Chondrocyte (in vitro differentiated cells): ENCODE measurements around the gene ZNF599. TPM values are rescaled to one million over a fixed set of nuclear protein-coding genes. Genes with fewer than 3 reads are reported as not detected.

Experiments used
- DNase-seq: peaks from one replicate; pipeline ENCODE4 v3.0.0; 2021; ENCODE audit warnings: mixed read lengths, low spot score
- H3K27ac Mint-ChIP-seq: one replicate; pipeline ENCODE4 v1.8.0; 2021; ENCODE audit warnings: mild to moderate bottlenecking, moderate library complexity, mixed read lengths; ENCODE audit not compliant: unreplicated experiment
- H3K27me3 Mint-ChIP-seq: 2 replicates; pipeline ENCODE4 v1.8.0; 2021; ENCODE audit warnings: low read depth, mixed read lengths
- H3K36me3 Mint-ChIP-seq: 2 replicates; pipeline ENCODE4 v1.8.0; 2021; ENCODE audit warnings: low read depth, mixed read lengths
- H3K4me1 Mint-ChIP-seq: 2 replicates; pipeline ENCODE4 v1.8.0; 2021; ENCODE audit warnings: low read depth, mild to moderate bottlenecking, mixed read lengths
- H3K4me3 Mint-ChIP-seq: one replicate; pipeline ENCODE4 v1.8.0; 2021; ENCODE audit warnings: mild to moderate bottlenecking, moderate library complexity, mixed read lengths; ENCODE audit not compliant: unreplicated experiment
- H3K9me3 Mint-ChIP-seq: 2 replicates; pipeline ENCODE4 v1.8.0; 2021; ENCODE audit warnings: low read depth, mixed read lengths
- CTCF ChIP-seq: fragments of 200-600 bp; sonication (generic); IDR thresholded peaks from 2 replicates; pipeline ENCODE4 v1.5.0; 2021; ENCODE audit warnings: antibody characterized with exemption, mild to moderate bottlenecking, moderate library complexity
- long read RNA-seq: library from polyadenylated mRNA; stranded (forward); transcript quantifications from one replicate; pipeline ENCODE4 v2.0.0, GENCODE V29; 2021
- total RNA-seq: library from RNA; stranded (reverse); gene quantifications from 3 replicates; pipeline ENCODE4 v1.2.1, GENCODE V29; 2021

ZNF599 gene
- 3.9 to 8.8 TPM (median 4.8 TPM) in 3 replicates for total RNA-seq
- long read RNA-seq, partial matches to known transcripts, result 0 of 5 reads
- long read RNA-seq, other reads (novel, unspliced or antisense), result 1 of 5 reads

- H3K27ac Mint-ChIP-seq, result peak within 1 kb of the TSS; percentile 88
- H3K36me3 Mint-ChIP-seq, result peaks cover 36% of the 10 kb centered on the region
Observed at GRCh38 chr19:34772697-34773554, at the start of gene ZNF599. TSS of gene ZNF599 (minus strand) at chr19:34773215. CDS start at chr19:34772841, 374 bp downstream.

GRCh38 chr19:34818270-34818669 lies 45.3 kb upstream of the ZNF599 start:
- Mint-ChIP-seq H3K36me3 (no peaks in the 10 kb centered on the region), H3K4me3 (no peak overlapping the region), H3K27me3 (no peaks in the 10 kb centered on the region), H3K9me3 (peaks cover 10% of the 10 kb centered on the region), H3K27ac (no peak overlapping the region), H3K4me1 (no peaks in the 10 kb centered on the region)
- DNase-seq, result no peak
- no peak for TF ChIP-seq CTCF

More at GRCh38 chr19:34772697-34773554, at the start of gene ZNF599:
- peak; percentile 93 for DNase-seq
- H3K4me3 Mint-ChIP-seq, result peak within 1 kb of the TSS; percentile 86
- peaks cover 6% of the 10 kb centered on the region for H3K27me3 Mint-ChIP-seq
- peaks cover 50% of the 10 kb centered on the region for H3K9me3 Mint-ChIP-seq
- H3K4me1 Mint-ChIP-seq, result peaks cover 19% of the 10 kb centered on the region
- no peak for TF ChIP-seq CTCF

GRCh38 chr19:34816708-34817107 lies 43.7 kb upstream of the ZNF599 start:
- DNase-seq, result no peak
- Mint-ChIP-seq H3K4me3 (no peak overlapping the region), H3K4me1 (no peaks in the 10 kb centered on the region), H3K36me3 (no peaks in the 10 kb centered on the region), H3K27ac (no peak overlapping the region), H3K27me3 (no peaks in the 10 kb centered on the region), H3K9me3 (peaks cover 10% of the 10 kb centered on the region)
- no peak for TF ChIP-seq CTCF

GRCh38 chr19:34808566-34808965 lies 35.6 kb upstream of the ZNF599 start:
- Mint-ChIP-seq H3K9me3 (peaks cover 34% of the 10 kb centered on the region), H3K27ac (no peak overlapping the region), H3K4me1 (no peaks in the 10 kb centered on the region), H3K4me3 (no peak overlapping the region), H3K36me3 (no peaks in the 10 kb centered on the region), H3K27me3 (no peaks in the 10 kb centered on the region)
- no peak for TF ChIP-seq CTCF
- DNase-seq, result no peak

- H3K9me3 Mint-ChIP-seq, result peaks cover 36% of the 10 kb centered on the region
- no peaks in the 10 kb centered on the region for H3K4me1 Mint-ChIP-seq
- TF ChIP-seq CTCF, result no peak
- no peak overlapping the region for H3K4me3 Mint-ChIP-seq
- no peaks in the 10 kb centered on the region for H3K27me3 Mint-ChIP-seq
- H3K36me3 Mint-ChIP-seq, result no peaks in the 10 kb centered on the region
- no peak overlapping the region for H3K27ac Mint-ChIP-seq
- DNase-seq, result no peak
Observed at GRCh38 chr19:34806976-34807860, 34.2 kb upstream of the ZNF599 start.
